Stimulated activated naive CD8-positive, alpha-beta T cell treated with anti-CD3 and anti-CD28 coated beads, Interleukin-15, Interleukin-2, amounts not matched to agents 100 ng/mL and 50 ng/mL, for 24 hours (primary cell): ENCODE data around the gene CHIT1.

Source experiments
- H3K27ac Mint-ChIP-seq: one replicate; pipeline ENCODE4 v1.8.0; 2021; ENCODE audit warnings: mild to moderate bottlenecking, mixed read lengths
- H3K27me3 Mint-ChIP-seq: one replicate; pipeline ENCODE4 v1.8.0; 2021; ENCODE audit warnings: mixed read lengths
- H3K36me3 Mint-ChIP-seq: one replicate; pipeline ENCODE4 v1.8.0; 2021; ENCODE audit warnings: low read depth, mixed read lengths
- H3K4me1 Mint-ChIP-seq: one replicate; pipeline ENCODE4 v1.8.0; 2021; ENCODE audit warnings: low read depth, mixed read lengths
- H3K4me3 Mint-ChIP-seq: one replicate; pipeline ENCODE4 v1.8.0; 2021; ENCODE audit warnings: mild to moderate bottlenecking, mixed read lengths
- H3K9me3 Mint-ChIP-seq: one replicate; pipeline ENCODE4 v1.8.0; 2021; ENCODE audit warnings: mixed read lengths

Gene CHIT1

GRCh38 chr1:203171341-203172183 is 57.9 kb downstream of the CHIT1 start:
- Mint-ChIP-seq H3K4me3 (no peak overlapping the region), H3K9me3 (no peaks in the 10 kb centered on the region), H3K4me1 (no peaks in the 10 kb centered on the region), H3K27ac (no peak overlapping the region), H3K36me3 (no peaks in the 10 kb centered on the region), H3K27me3 (no peaks in the 10 kb centered on the region)

GRCh38 chr1:203170625-203171330 is 58.7 kb downstream of the CHIT1 start:
- H3K27ac Mint-ChIP-seq = no peak overlapping the region
- H3K4me3 Mint-ChIP-seq = no peak overlapping the region
- H3K4me1 Mint-ChIP-seq = no peaks in the 10 kb centered on the region
- no peaks in the 10 kb centered on the region for H3K27me3 Mint-ChIP-seq
- no peaks in the 10 kb centered on the region for H3K36me3 Mint-ChIP-seq
- no peaks in the 10 kb centered on the region for H3K9me3 Mint-ChIP-seq

GRCh38 chr1:203169770-203170520 is 59.5 kb downstream of the CHIT1 start:
- Mint-ChIP-seq H3K9me3 (no peaks in the 10 kb centered on the region), H3K27ac (no peak overlapping the region), H3K4me1 (no peaks in the 10 kb centered on the region), H3K4me3 (no peak overlapping the region), H3K27me3 (no peaks in the 10 kb centered on the region), H3K36me3 (no peaks in the 10 kb centered on the region)

GRCh38 chr1:203168991-203169390 is 60.5 kb downstream of the CHIT1 start:
- H3K9me3 Mint-ChIP-seq = no peaks in the 10 kb centered on the region
- no peak overlapping the region for H3K4me3 Mint-ChIP-seq
- no peaks in the 10 kb centered on the region for H3K36me3 Mint-ChIP-seq
- H3K27me3 Mint-ChIP-seq = peaks cover 4% of the 10 kb centered on the region
- H3K4me1 Mint-ChIP-seq = no peaks in the 10 kb centered on the region
- no peak overlapping the region for H3K27ac Mint-ChIP-seq

GRCh38 chr1:203168256-203168786 is 61.2 kb downstream of the CHIT1 start:
- Mint-ChIP-seq H3K27me3 (peaks cover 4% of the 10 kb centered on the region), H3K9me3 (no peaks in the 10 kb centered on the region), H3K27ac (no peak overlapping the region), H3K36me3 (no peaks in the 10 kb centered on the region), H3K4me1 (no peaks in the 10 kb centered on the region), H3K4me3 (no peak overlapping the region)

GRCh38 chr1:203167913-203168200 is 61.6 kb downstream of the CHIT1 start:
- Mint-ChIP-seq H3K27ac (no peak overlapping the region), H3K4me1 (no peaks in the 10 kb centered on the region), H3K4me3 (no peak overlapping the region), H3K27me3 (peaks cover 8% of the 10 kb centered on the region), H3K36me3 (no peaks in the 10 kb centered on the region), H3K9me3 (no peaks in the 10 kb centered on the region)

GRCh38 chr1:203167026-203167912 is 62.2 kb downstream of the CHIT1 start:
- Mint-ChIP-seq H3K4me1 (no peaks in the 10 kb centered on the region), H3K36me3 (no peaks in the 10 kb centered on the region), H3K27me3 (peaks cover 13% of the 10 kb centered on the region), H3K27ac (no peak overlapping the region), H3K4me3 (no peak overlapping the region), H3K9me3 (no peaks in the 10 kb centered on the region)

GRCh38 chr1:203166192-203166940 is 63.1 kb downstream of the CHIT1 start:
- no peak overlapping the region for H3K27ac Mint-ChIP-seq
- H3K27me3 Mint-ChIP-seq = peaks cover 14% of the 10 kb centered on the region
- no peak overlapping the region for H3K4me3 Mint-ChIP-seq
- no peaks in the 10 kb centered on the region for H3K9me3 Mint-ChIP-seq
- H3K4me1 Mint-ChIP-seq = no peaks in the 10 kb centered on the region
- no peaks in the 10 kb centered on the region for H3K36me3 Mint-ChIP-seq
